HG02840 (cell line): ENCODE data around the gene MSANTD3.
"Not testable (repeated sequence)": the region's sequence is repeated elsewhere in the genome, so short reads cannot be mapped to it uniquely, and the experiment has no call there.

Experiments used
- ATAC-seq: cut with Tn5 transposase; IDR thresholded peaks from one replicate; pipeline ENCODE4 v1.9.1; 2021; ENCODE audit warnings: mild to moderate bottlenecking, moderate library complexity, moderate number of reproducible peaks; ENCODE audit not compliant: unreplicated experiment, low FRiP score

Gene MSANTD3

GRCh38 chr9:100428871-100429654 lies 2.1 kb downstream of the MSANTD3 start:
- ATAC-seq = no peak

- no peak for ATAC-seq
Observed at GRCh38 chr9:100430286-100430940, 3.5 kb downstream of the MSANTD3 start.

- no peak for ATAC-seq
Observed at GRCh38 chr9:100431886-100432285, 4.9 kb downstream of the MSANTD3 start.

- no peak for ATAC-seq
Observed at GRCh38 chr9:100432736-100433135, 5.8 kb downstream of the MSANTD3 start.

- ATAC-seq = no peak
Observed at GRCh38 chr9:100436571-100436970, 9.6 kb downstream of the MSANTD3 start.

- no peak for ATAC-seq
Observed at GRCh38 chr9:100437860-100438805, 11.2 kb downstream of the MSANTD3 start.

- no peak for ATAC-seq
Observed at GRCh38 chr9:100440071-100440470, 13.1 kb downstream of the MSANTD3 start.

- ATAC-seq = not testable (repeated sequence)
Observed at GRCh38 chr9:100440487-100440886, 13.5 kb downstream of the MSANTD3 start.

GRCh38 chr9:100441911-100442361 lies 15.0 kb downstream of the MSANTD3 start:
- ATAC-seq = no peak

GRCh38 chr9:100443781-100444768 lies 17.1 kb downstream of the MSANTD3 start:
- ATAC-seq = no peak

GRCh38 chr9:100445161-100445902 lies 18.4 kb downstream of the MSANTD3 start:
- no peak for ATAC-seq

GRCh38 chr9:100445903-100446549 lies 19.1 kb downstream of the MSANTD3 start:
- no peak for ATAC-seq

GRCh38 chr9:100447041-100447440 lies 20.1 kb downstream of the MSANTD3 start:
- ATAC-seq = no peak

GRCh38 chr9:100448266-100448665 lies 21.3 kb downstream of the MSANTD3 start:
- no peak for ATAC-seq

GRCh38 chr9:100449420-100449819 lies 22.5 kb downstream of the MSANTD3 start:
- ATAC-seq = peak; percentile 56

- no peak for ATAC-seq
Observed at GRCh38 chr9:100452894-100453293, 26.0 kb downstream of the MSANTD3 start.

- no peak for ATAC-seq
Observed at GRCh38 chr9:100455470-100455869, 28.5 kb downstream of the MSANTD3 start.

- ATAC-seq = no peak
Observed at GRCh38 chr9:100457517-100457916, 30.6 kb downstream of the MSANTD3 start.
